K562 (cell line): ENCODE data around the gene GNS. TPM values are rescaled to one million over a fixed set of nuclear protein-coding genes. Genes with fewer than 3 reads are reported as not detected.
A peak's percentile ranks its signal among the peaks of the same experiment; 100 is the strongest.

Experiments used
- ATAC-seq: fragments of 200-7000 bp; cut with Tn5 transposase; 3 replicates; pipeline ENCODE4 v1.9.1; 2020; ENCODE audit warnings: moderate library complexity
- BruUV-seq: library from RNA; stranded (reverse); fragments of 400-500 nt; replicated peaks from 2 replicates; lab custom pipeline; 2021; lab: Mats Ljungman, UMichigan
- CTCF ChIA-PET: fragments of 300-600 bp; formaldehyde crosslinking; extraction: SDS; loops from one replicate; lab custom pipeline; 2021; ENCODE audit warnings: low intra/inter-chr PET ratio; lab: Yijun Ruan, JAX
- POLR2A ChIA-PET: fragments of 300-600, 350-650 bp; sonication (Branson Sonifier 250); formaldehyde crosslinking; extraction: SDS; loops from one replicate; lab custom pipeline; 2021; ENCODE audit warnings: antibody characterized with exemption, inconsistent platforms; lab: Yijun Ruan, JAX
- DNase-seq, 4 experiments: peaks; one replicate each; pipeline versions ENCODE4 v3.0.0 to v3.0.0-alpha.2; 2011 to 2018; ENCODE audit warnings: low spot score in 3 of 4, mixed read lengths in 3 of 4; ENCODE audit errors: extremely low read depth in 1 of 4
- FAIRE-seq: peaks from 2 replicates; lab custom pipeline; 2011; peaks lifted over from hg19 to GRCh38; lab: Jason Lieb, UNC
- H2AFZ ChIP-seq: 2 replicates; pipeline ENCODE4 v1.6.0; 2011; ENCODE audit warnings: low read depth, low read length, control low read depth, inconsistent platforms
- H3K27ac ChIP-seq: fragments of 200-600 bp; 3 replicates; pipeline ENCODE4 v1.8.0; 2011; ENCODE audit warnings: low read depth, mild to moderate bottlenecking, control low read depth, inconsistent platforms, low read length, moderate library complexity, mixed read lengths; ENCODE audit errors: extremely low read depth
- H3K27me3 ChIP-seq, 2 experiments: fragments of 300-600 bp in 1 of 2; 2 replicates in 1 of 2; 3 replicates in 1 of 2; pipeline versions ENCODE4 v1.6.0 to v1.8.0; 2011; ENCODE audit warnings: inconsistent platforms in 2 of 2, low read length in 2 of 2, mild to moderate bottlenecking in 1 of 2, mixed read lengths in 1 of 2, moderate library complexity in 1 of 2; ENCODE audit not compliant: control insufficient read depth in 2 of 2, insufficient read depth in 2 of 2
- H3K36me3 ChIP-seq: fragments of 300-600 bp; 3 replicates; pipeline ENCODE4 v1.8.0; 2011; ENCODE audit warnings: mild to moderate bottlenecking, low read length, inconsistent platforms; ENCODE audit not compliant: control insufficient read depth, insufficient read depth
- H3K4me1 ChIP-seq, 2 experiments: fragments of 200-600 bp in 1 of 2; replicated peaks in 1 of 2; 2 replicates in 1 of 2; 3 replicates in 1 of 2; pipeline versions ENCODE4 v1.5.1 to v1.8.0; 2011; ENCODE audit warnings: inconsistent platforms in 2 of 2, low read length in 2 of 2, mild to moderate bottlenecking in 1 of 2, mixed read lengths in 1 of 2, moderate library complexity in 1 of 2; ENCODE audit not compliant: control insufficient read depth in 2 of 2, insufficient read depth in 2 of 2
- H3K4me2 ChIP-seq: 2 replicates; pipeline ENCODE4 v1.6.1; 2011; ENCODE audit warnings: low read length, control low read depth, inconsistent platforms, mixed read lengths; ENCODE audit not compliant: insufficient read depth
- H3K4me3 ChIP-seq: fragments of 200-600 bp; sonication (generic), shearing (Covaris generic); 2 replicates; pipeline ENCODE4 v1.5.1; 2016; ENCODE audit warnings: control low read depth, inconsistent platforms
- H3K79me2 ChIP-seq: fragments of 200-600 bp; 3 replicates; pipeline ENCODE4 v1.8.0; 2011; ENCODE audit warnings: low read length, inconsistent platforms; ENCODE audit not compliant: control insufficient read depth, insufficient read depth
- H3K9ac ChIP-seq, 2 experiments: 2 replicates each; pipeline versions ENCODE4 v1.6.0 to v1.6.1; 2011; ENCODE audit warnings: low read depth in 2 of 2, low read length in 2 of 2, control low read depth in 1 of 2, inconsistent platforms in 1 of 2, mild to moderate bottlenecking in 1 of 2, mixed read lengths in 1 of 2; ENCODE audit not compliant: insufficient read depth in 1 of 2
- H3K9me1 ChIP-seq: one replicate; pipeline ENCODE4 v1.6.0; 2011; ENCODE audit warnings: inconsistent platforms, mild to moderate bottlenecking, low read length, moderate library complexity; ENCODE audit not compliant: control insufficient read depth, insufficient read depth
- H3K9me3 ChIP-seq: replicated peaks from 2 replicates; pipeline ENCODE4 v1.5.1; 2011; ENCODE audit warnings: low read depth, low read length, inconsistent platforms; ENCODE audit not compliant: control insufficient read depth, insufficient read depth
- H4K20me1 ChIP-seq: replicated peaks from 2 replicates; pipeline ENCODE4 v1.6.1; 2011; ENCODE audit warnings: low read length, inconsistent platforms, mixed read lengths; ENCODE audit not compliant: control insufficient read depth, insufficient read depth
- L3MBTL2 ChIP-seq: fragments of 450-650 bp; IDR thresholded peaks from 2 replicates; pipeline ENCODE4 v1.6.1; 2016; ENCODE audit warnings: mild to moderate bottlenecking, moderate library complexity
- SRF ChIP-seq, 2 experiments: fragments of 250-450, 450-650 bp in 1 of 2; sonication (Bioruptor Pico) in 1 of 2; sonication (generic) in 1 of 2; formaldehyde crosslinking; IDR thresholded peaks; 2 replicates each; pipeline versions ENCODE4 v1.5.0 to v1.5.1; 2020 to 2022; ENCODE audit warnings: mild to moderate bottlenecking in 1 of 2, missing genetic modification reagents in 1 of 2
- WGBS: fragments of 100-300 bp; shearing (Covaris generic); methylation state at CpG from one replicate; pipeline ENCODE4 v1.1.6; 2016; ENCODE audit warnings: low coverage, mixed read lengths; ENCODE audit not compliant: insufficient coverage; ENCODE audit errors: missing lambda C conversion rate; 5-methylcytosine and 5-hydroxymethylcytosine counted together
- in situ Hi-C: fragments of 300-500 bp; cut with MboI; formaldehyde crosslinking; loops from 4 replicates; pipeline ENCODE4 v1.15.0; 2018; ENCODE audit warnings: inconsistent platforms, mixed read lengths
- intact Hi-C: fragments of 100-400 bp; cut with micrococcal nuclease; formaldehyde crosslinking; loops from 2 replicates; pipeline ENCODE4 v1.14.2; 2022
- polyA plus RNA-seq, 8 experiments: library from polyadenylated mRNA; depleted of rRNA in 4 of 8; stranded (reverse) in 5 of 8; unstranded in 3 of 8; fragments of >200 nt; fragmentation: Nextera tagmentation in 2 of 8; fragmentation: Illumina TruSeq in 1 of 8; extraction: Ambion mirVana in 2 of 8; extraction: Trizol in 1 of 8; gene quantifications; 2 replicates each; pipeline versions ENCODE4 v1.2.1 to v1.2.3, GENCODE V29; 2011 to 2014; ENCODE audit warnings: inconsistent platforms in 1 of 8, missing spikeins in 1 of 8
- total RNA-seq, 7 experiments: library from RNA; depleted of rRNA in 6 of 7; stranded (reverse); fragments of >200 nt in 6 of 7; fragmentation: Illumina TruSeq in 2 of 7; extraction: Trizol in 2 of 7; gene quantifications; 2 replicates each; pipeline versions ENCODE4 v1.2.1 to v1.2.3, GENCODE V29; 2011 to 2021; ENCODE audit warnings: low replicate concordance in 1 of 7
- TF ChIP-seq, protein P1 (sequence below): sonication (generic); formaldehyde crosslinking; IDR thresholded peaks from 2 replicates; pipeline ENCODE4 v1.8.1; 2023; ENCODE audit warnings: mild to moderate bottlenecking, missing genetic modification reagents
- TF ChIP-seq, protein P2 (sequence below): fragments of 450-650 bp; IDR thresholded peaks from 2 replicates; pipeline ENCODE4 v1.6.1; 2016

The GNS gene
- total and polyA plus RNA-seq, 9 of the 15 experiments (the other 6 are each of a cell fraction or from before 2014, with no cell fraction given) = 4.6 to 30.3 (median 18.9) TPM

DNA sequence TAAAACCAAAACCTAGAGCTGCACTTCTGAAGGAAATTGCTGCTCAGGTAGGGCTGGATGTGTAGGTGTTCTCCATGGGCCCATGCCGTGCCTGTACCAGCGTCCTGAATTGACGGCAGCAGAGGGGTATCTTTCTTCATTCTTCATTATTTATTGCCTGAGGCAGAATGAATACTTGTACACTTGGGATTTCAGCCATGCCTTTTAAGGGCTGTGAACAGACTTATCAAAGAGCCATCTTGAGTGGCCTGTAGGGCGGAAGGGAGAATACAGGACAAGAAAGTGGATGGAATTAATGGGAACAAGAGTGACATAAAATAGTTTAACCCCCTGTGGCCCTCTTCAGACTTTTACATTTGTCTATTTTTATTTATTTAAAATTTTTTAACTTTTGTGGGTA lies 87.5 kb downstream of the GNS start:
- ATAC-seq (peak; percentile 12; the same call in 2 of the 3 replicates), FAIRE-seq (no peak), DNase-seq (no peak)
- ChIA-PET CTCF (no interaction called here), POLR2A (no interaction called here)
- Histone ChIP-seq H3K36me3 (peaks cover 6% of the 10 kb centered on the region; the same call in 1 of the 3 replicates), H2AFZ (no peak overlapping the region), H4K20me1 (no peaks in the 10 kb centered on the region), H3K9me1 (no peaks in the 10 kb centered on the region), H3K4me2 (no peak overlapping the region), H3K27me3 (no peaks in the 10 kb centered on the region), H3K27ac (peak overlapping the region; percentile 82; the same call in 1 of the 3 replicates), H3K4me1 (peaks cover 46 to 73% of the 10 kb centered on the region in 2 experiments), H3K9ac (no peak overlapping the region; a peak in 1 of 4 replicates), H3K4me3 (no peak overlapping the region), H3K9me3 (no peaks in the 10 kb centered on the region), H3K79me2 (peaks cover 85% of the 10 kb centered on the region)
- BruUV-seq = no TSS peak
- in situ Hi-C loops = no loop called here
- intact Hi-C loops = loop anchor here (2.0 kb wide), 1 partner anchor 63 kb away; no protein-coding TSS in a partner anchor
- 18% methylated on average over 4 of the region's 4 CpGs for WGBS
- TF ChIP-seq, protein P1, sequence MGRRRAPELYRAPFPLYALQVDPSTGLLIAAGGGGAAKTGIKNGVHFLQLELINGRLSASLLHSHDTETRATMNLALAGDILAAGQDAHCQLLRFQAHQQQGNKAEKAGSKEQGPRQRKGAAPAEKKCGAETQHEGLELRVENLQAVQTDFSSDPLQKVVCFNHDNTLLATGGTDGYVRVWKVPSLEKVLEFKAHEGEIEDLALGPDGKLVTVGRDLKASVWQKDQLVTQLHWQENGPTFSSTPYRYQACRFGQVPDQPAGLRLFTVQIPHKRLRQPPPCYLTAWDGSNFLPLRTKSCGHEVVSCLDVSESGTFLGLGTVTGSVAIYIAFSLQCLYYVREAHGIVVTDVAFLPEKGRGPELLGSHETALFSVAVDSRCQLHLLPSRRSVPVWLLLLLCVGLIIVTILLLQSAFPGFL (CRISPR knock-in tag) = no peak
- peak in 1 of 2 experiments; percentile 87; a peak in 2 of 4 replicates for TF ChIP-seq SRF (CRISPR knock-in tag; IDR thresholded peaks at IDR 0.05)
- TF ChIP-seq, protein P2, sequence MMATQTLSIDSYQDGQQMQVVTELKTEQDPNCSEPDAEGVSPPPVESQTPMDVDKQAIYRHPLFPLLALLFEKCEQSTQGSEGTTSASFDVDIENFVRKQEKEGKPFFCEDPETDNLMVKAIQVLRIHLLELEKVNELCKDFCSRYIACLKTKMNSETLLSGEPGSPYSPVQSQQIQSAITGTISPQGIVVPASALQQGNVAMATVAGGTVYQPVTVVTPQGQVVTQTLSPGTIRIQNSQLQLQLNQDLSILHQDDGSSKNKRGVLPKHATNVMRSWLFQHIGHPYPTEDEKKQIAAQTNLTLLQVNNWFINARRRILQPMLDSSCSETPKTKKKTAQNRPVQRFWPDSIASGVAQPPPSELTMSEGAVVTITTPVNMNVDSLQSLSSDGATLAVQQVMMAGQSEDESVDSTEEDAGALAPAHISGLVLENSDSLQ = 0 out of 2 replicates have a peak, but pooled peaks have one; percentile 22
- TF ChIP-seq L3MBTL2 = peak; percentile 10; the same call in 1 of the 2 replicates
